HFF-Myc (cell line): ENCODE measurements around the gene STK33.

Source experiments
- DNase-seq: peaks from one replicate; pipeline ENCODE4 v3.0.0-alpha.2; 2011; ENCODE audit warnings: low read depth; ENCODE audit errors: extremely low read depth
- H3K4me3 ChIP-seq: replicated peaks from 2 replicates; pipeline ENCODE4 v1.5.1; 2011; ENCODE audit warnings: low read depth, mild to moderate bottlenecking, control low read depth, low read length
- TF ChIP-seq, protein P1 (sequence below): IDR thresholded peaks from 2 replicates; pipeline ENCODE4 v1.5.1; 2012; ENCODE audit warnings: mild to moderate bottlenecking, low read depth, low read length, control low read depth; ENCODE audit errors: missing control alignments

The STK33 gene

DNA sequence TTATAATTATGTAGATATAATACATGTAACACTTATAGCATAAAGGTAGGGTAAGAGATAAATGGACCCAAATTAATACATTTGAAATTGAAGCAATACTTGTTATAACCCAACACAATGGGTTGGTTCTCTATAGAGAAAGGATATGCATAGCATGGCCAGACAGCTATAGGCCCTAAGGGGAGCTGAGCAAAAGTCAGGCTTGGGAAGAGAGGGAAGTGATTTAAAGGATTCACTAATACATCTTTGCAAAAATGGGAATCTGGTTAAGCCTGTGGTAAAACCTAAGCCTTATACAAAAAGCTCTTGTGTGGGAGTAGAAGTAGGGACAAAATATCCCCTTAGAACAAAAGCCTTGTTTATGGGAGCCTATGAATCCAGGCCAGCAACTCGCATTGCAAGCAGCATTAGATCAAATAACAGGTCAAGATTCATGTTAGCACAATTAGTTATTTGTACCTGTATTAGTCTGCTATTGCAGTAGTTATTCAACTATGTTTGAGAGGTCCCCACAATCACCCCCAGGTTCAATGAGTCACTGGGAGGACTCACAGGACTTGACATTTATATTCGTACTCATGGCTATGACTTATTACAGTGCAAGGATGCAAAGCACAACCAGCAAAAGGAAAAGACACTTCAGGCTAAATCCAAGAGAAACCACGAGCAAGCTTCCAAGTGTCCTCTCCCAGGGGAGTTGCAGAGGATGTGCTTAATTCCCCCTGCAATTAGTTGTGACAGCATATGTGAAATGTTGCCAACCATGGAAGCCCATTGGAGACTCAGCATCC, 185.7 kb downstream of the STK33 start:
- no peak for DNase-seq
- H3K4me3 ChIP-seq: no peak overlapping the region
- TF ChIP-seq, protein P1, sequence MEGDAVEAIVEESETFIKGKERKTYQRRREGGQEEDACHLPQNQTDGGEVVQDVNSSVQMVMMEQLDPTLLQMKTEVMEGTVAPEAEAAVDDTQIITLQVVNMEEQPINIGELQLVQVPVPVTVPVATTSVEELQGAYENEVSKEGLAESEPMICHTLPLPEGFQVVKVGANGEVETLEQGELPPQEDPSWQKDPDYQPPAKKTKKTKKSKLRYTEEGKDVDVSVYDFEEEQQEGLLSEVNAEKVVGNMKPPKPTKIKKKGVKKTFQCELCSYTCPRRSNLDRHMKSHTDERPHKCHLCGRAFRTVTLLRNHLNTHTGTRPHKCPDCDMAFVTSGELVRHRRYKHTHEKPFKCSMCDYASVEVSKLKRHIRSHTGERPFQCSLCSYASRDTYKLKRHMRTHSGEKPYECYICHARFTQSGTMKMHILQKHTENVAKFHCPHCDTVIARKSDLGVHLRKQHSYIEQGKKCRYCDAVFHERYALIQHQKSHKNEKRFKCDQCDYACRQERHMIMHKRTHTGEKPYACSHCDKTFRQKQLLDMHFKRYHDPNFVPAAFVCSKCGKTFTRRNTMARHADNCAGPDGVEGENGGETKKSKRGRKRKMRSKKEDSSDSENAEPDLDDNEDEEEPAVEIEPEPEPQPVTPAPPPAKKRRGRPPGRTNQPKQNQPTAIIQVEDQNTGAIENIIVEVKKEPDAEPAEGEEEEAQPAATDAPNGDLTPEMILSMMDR: no peak

DNA sequence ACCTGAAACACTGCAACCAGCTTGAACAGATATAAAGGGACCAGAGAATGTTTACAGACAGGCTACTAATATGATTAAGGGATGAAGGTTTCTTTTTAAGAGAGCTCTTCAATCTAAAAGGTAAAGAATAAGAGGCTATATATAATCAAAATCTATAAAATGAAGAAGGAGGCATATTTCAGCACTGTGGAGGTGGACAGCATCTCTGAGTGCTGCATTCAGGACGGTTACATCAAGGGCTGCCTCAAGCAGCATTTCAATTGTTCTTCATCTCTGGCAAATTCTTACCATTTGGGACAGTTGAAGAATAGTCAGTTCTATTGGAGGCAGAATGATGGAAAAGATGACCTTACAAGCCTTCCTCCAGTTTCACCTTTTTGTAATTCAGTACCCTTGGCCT, 190.7 kb downstream of the STK33 start:
- no peak for DNase-seq

DNA sequence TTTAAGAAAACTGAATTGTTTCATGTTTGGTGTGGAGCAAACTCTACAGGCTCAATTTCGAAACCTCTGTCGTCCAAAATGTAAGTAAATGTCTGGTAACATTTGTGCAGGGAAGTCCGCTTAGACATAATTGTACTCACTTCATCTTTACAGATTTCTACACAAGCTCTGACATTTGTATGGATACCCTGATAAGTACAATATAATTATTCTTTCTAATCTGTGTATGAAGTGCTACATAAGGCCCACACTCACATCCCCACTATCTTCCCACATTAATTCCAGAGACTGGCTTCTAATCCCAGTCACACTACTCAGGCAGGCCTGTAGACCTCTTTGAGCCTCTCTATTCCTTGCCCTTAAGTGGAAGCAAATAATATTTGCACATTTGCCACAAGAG, 201.1 kb downstream of the STK33 start:
- DNase-seq: no peak
- TF ChIP-seq, protein P1: no peak
- H3K4me3 ChIP-seq: no peak overlapping the region

More for the DNA sequence above, 190.7 kb downstream of the STK33 start:
- TF ChIP-seq, protein P1: no peak
- H3K4me3 ChIP-seq: no peak overlapping the region

DNA sequence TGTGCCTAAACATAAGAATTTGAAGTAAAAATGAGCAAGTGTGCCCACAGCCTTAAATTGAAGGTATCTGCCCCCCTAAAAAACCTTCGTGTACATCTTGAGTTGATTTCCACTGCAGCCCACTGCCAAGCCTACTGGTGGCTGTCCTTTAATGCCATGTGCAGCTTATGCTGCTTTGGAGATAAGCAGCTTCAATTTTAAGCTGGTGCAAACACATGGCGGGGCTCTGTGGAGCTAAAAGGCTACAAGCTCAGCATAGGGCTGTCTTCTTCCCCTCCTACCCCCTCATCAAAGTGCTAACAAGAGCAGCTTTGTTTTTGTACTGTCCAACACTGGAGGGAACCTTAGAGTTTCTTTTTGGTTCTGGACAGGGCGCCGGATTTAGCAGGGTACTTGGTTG, 201.9 kb downstream of the STK33 start:
- TF ChIP-seq, protein P1: no peak
- DNase-seq: no peak
- no peak overlapping the region for H3K4me3 ChIP-seq

DNA sequence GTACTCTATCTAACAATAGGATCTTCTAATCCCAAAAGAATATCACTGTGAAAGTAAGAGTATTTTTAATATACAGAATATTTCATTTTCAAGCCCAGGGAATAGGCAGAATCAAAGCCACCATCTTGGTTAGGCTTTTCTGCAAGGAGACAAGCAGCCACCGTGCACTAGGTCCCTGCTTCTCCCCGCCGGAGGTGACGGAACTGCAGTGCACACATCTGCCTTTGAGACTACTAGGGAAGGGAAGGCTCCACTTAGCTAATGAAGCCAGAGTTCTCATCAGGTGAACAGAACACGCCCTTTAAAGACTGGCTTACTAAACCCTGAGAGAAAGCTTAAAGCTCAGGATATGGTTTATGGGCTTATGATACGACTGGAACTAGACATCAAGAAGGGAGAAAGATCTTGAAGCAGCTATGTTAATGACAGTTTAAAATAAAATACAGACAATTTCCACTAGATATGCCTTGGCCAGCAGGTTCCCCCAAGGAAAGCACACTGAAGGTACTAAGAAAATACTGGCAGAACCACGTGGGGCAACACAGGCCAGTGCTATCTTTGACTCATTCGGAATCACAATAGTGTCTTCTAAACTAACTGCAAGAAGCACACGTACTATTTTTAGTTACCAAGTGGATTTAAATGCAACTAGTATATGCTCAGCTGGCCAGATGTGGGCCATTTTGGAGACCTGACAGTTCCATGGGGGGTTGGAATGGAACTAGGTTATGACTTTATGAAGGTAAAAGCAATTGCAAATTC, 203.0 kb downstream of the STK33 start:
- TF ChIP-seq, protein P1: no peak
- no peak for DNase-seq
- no peak overlapping the region for H3K4me3 ChIP-seq

DNA sequence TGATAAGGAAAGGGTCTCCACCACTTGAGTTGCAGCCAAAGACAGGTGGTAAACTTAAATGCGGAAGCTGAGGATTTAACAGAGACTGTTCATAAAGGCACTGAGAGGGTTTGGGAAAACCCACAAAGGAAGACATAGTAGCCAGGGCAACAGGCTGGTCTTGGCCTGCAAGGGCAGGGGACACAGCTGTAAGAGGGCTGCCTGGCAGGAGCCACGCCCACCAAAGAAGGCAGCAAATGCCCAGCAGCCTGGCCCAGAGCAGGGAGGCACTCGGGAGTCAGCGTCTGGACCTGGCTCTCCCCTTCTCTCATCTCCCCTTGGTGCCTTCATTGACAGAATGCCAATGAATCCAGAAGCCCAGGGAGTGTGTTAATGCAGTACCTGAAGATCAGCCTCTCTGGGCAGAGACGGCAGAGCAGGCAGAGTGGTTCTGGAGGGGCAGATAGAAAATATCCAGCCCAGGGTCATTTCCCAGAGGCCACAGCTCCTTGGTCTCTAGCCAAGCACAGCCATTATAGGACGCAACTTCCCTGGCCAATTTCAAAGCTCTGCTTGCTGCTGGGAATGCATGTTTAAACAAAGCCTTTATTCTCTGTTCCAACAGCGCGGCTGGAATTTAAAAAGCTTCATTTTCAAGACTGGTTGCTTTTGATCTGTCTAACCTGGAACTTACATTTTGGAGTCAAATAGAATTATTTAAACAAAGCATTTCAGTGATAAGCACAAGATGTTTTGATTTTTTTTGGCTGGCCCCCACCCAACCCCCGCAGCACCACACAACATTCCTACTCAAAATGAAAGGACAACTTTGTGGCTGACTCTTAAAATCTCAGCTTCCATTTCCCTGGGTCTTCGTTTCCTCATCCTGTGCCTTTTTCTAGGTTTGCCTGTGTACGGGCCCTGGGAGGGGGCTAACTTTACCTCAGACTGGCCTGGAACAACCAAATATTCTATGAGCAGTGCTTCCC, 204.7 kb downstream of the STK33 start:
- no peak for DNase-seq
- H3K4me3 ChIP-seq: no peak overlapping the region
- TF ChIP-seq, protein P1: no peak
